Urinary bladder (tissue), 4 donors: Measurements from ENCODE around the gene TGFBR3. TPM values are rescaled to one million over a fixed set of nuclear protein-coding genes. Genes with fewer than 3 reads are reported as not detected.

Experiments
- DNase-seq: peaks from one replicate; pipeline ENCODE4 v3.0.0-alpha.2; 2015; ENCODE audit errors: extremely low spot score
- H3K27ac ChIP-seq: one replicate; pipeline ENCODE4 v1.5.1; 2013; ENCODE audit warnings: low read depth, mild to moderate bottlenecking, moderate library complexity
- H3K36me3 ChIP-seq: one replicate; pipeline ENCODE4 v1.6.1; 2013; ENCODE audit warnings: mild to moderate bottlenecking, moderate library complexity; ENCODE audit not compliant: insufficient read depth
- H3K4me1 ChIP-seq: one replicate; pipeline ENCODE4 v1.6.1; 2013; ENCODE audit warnings: mild to moderate bottlenecking, moderate library complexity; ENCODE audit not compliant: insufficient read depth
- H3K4me3 ChIP-seq: one replicate; pipeline ENCODE4 v1.5.1; 2013; ENCODE audit warnings: low read depth, low read length
- WGBS: extraction: QIAGEN DNeasy Blood & Tissue Kit; methylation state at CpG from one replicate; pipeline ENCODE4 v1.1.7; 2013; 5-methylcytosine and 5-hydroxymethylcytosine counted together
- polyA plus RNA-seq: library from polyadenylated mRNA; stranded (reverse); fragments of 200-250 nt; gene quantifications from one replicate; pipeline ENCODE4 v1.2.3, GENCODE V29; 2013
- small RNA-seq: library from RNA; depleted of rRNA; stranded (forward); fragments of <200 nt; gene quantifications from one replicate; pipeline ENCODE3, GENCODE V24; 2014
- total RNA-seq: library from RNA; depleted of rRNA; stranded (reverse); fragments of >200 nt; gene quantifications from one replicate; pipeline ENCODE4 v1.2.3, GENCODE V29; 2014
- donor health status: healthy with polysubstance abuse.
- donor health status: healthy.

Gene TGFBR3
- total and polyA plus RNA-seq, 2 donors: 94.8 to 131 TPM

GRCh38 chr1:91635763-91636162, 250.2 kb downstream of the TGFBR3 start:
- H3K36me3 ChIP-seq: no peaks in the 10 kb centered on the region
- WGBS: 96% methylated on average over 4 of the region's 4 CpGs
- H3K27ac ChIP-seq: no peak overlapping the region
- no peaks in the 10 kb centered on the region for H3K4me1 ChIP-seq
- DNase-seq: no peak
- H3K4me3 ChIP-seq: no peak overlapping the region

- no peak overlapping the region for H3K4me3 ChIP-seq
- no peaks in the 10 kb centered on the region for H3K36me3 ChIP-seq
- 96% methylated on average over 3 of the region's 3 CpGs for WGBS
- H3K27ac ChIP-seq: no peak overlapping the region
- DNase-seq: no peak
- no peaks in the 10 kb centered on the region for H3K4me1 ChIP-seq
Measured at GRCh38 chr1:91633438-91633837, 252.5 kb downstream of the TGFBR3 start.

DNA sequence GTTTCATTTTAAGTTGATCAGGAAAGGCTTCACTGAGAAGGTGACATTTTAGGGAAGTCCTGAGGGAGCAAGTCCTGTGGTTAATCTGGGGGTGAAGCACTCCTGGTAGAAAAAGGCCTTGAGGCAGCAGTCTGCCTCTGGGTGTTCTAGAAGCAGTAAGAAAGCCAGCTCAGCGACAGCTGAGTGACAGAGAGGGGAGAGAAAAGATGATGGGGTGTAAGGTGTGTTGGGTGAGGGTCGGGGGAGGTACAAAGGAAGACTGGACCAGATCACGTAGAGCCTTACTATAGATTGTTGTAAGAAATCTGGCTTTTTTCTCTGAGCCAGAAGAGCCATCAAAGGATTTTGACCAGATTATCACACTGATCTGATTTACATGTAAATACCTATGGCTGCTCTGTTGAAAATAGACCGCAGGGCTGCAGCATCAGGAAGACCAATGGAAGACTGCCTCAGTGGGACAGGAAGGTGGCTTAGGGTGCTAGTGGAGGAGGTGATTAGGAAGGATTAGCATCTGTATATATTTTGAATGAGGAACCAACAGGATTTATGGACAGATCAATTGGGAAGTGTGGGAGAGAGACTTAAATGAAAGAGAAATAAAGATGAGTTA, 254.1 kb downstream of the TGFBR3 start:
- Histone ChIP-seq H3K4me1 (no peaks in the 10 kb centered on the region), H3K27ac (no peak overlapping the region), H3K36me3 (no peaks in the 10 kb centered on the region), H3K4me3 (no peak overlapping the region)
- DNase-seq: no peak
- 87% methylated on average over 4 of the region's 4 CpGs for WGBS

GRCh38 chr1:91630803-91631202, 255.1 kb downstream of the TGFBR3 start:
- Histone ChIP-seq H3K4me3 (no peak overlapping the region), H3K36me3 (no peaks in the 10 kb centered on the region), H3K27ac (no peak overlapping the region), H3K4me1 (no peaks in the 10 kb centered on the region)
- no peak for DNase-seq

Small RNA genes lying within 50 kb of the gene (small RNA-seq; reads per million reads assigned to genes)
- gene RN7SL653P: not detected

Other genes starting within 250 kb of the TGFBR3 start
- gene BRDT, start 63.2 kb upstream of the TGFBR3 start, total RNA-seq: not detected
- not detected for gene BRDT, start 63.2 kb upstream of the TGFBR3 start, polyA plus RNA-seq
- gene EPHX4, start 143.8 kb upstream of the TGFBR3 start, total RNA-seq: 0.69 TPM
- gene EPHX4, start 143.8 kb upstream of the TGFBR3 start, polyA plus RNA-seq: 0.81 TPM
- gene SETSIP, start 189.3 kb upstream of the TGFBR3 start, total RNA-seq: not detected
- not detected for gene SETSIP, start 189.3 kb upstream of the TGFBR3 start, polyA plus RNA-seq
- 16.1 TPM for gene BTBD8, start 194.2 kb upstream of the TGFBR3 start, total RNA-seq
- 2.0 TPM for gene BTBD8, start 194.2 kb upstream of the TGFBR3 start, polyA plus RNA-seq